ENCODE measurements around the gene ABCG1. TPM values are rescaled to one million over a fixed set of nuclear protein-coding genes. Genes with fewer than 3 reads are reported as not detected.

Gene ABCG1
- total and polyA plus RNA-seq, 2 of the 4 experiments (the other 2 are of a cell fraction), result 0.19 to 0.36 TPM

GRCh38 chr21:42302794-42303193 lies 83.9 kb downstream of the ABCG1 start:
- POLR2A ChIA-PET (ENCODE audit: unreplicated experiment), result no interaction called here
- H4K91ac ChIP-seq (ENCODE audit: insufficient read depth, low read depth, low read length), result no peak overlapping the region
- H2BK20ac ChIP-seq (ENCODE audit: low read depth, low read length), result no peak overlapping the region
- dilution Hi-C loops (cut with HindIII; ENCODE audit: low sequenced_read_pairs, unreplicated experiment) (no loop called here), intact Hi-C loops (cut with micrococcal nuclease) (no loop called here), in situ Hi-C loops (cut with MboI; ENCODE audit: low sequenced_read_pairs) (no loop called here)
- no peaks in the 10 kb centered on the region for H3K4me1 ChIP-seq (ENCODE audit: control insufficient read depth, insufficient read depth, low read length)
- TF ChIP-seq, protein P1, sequence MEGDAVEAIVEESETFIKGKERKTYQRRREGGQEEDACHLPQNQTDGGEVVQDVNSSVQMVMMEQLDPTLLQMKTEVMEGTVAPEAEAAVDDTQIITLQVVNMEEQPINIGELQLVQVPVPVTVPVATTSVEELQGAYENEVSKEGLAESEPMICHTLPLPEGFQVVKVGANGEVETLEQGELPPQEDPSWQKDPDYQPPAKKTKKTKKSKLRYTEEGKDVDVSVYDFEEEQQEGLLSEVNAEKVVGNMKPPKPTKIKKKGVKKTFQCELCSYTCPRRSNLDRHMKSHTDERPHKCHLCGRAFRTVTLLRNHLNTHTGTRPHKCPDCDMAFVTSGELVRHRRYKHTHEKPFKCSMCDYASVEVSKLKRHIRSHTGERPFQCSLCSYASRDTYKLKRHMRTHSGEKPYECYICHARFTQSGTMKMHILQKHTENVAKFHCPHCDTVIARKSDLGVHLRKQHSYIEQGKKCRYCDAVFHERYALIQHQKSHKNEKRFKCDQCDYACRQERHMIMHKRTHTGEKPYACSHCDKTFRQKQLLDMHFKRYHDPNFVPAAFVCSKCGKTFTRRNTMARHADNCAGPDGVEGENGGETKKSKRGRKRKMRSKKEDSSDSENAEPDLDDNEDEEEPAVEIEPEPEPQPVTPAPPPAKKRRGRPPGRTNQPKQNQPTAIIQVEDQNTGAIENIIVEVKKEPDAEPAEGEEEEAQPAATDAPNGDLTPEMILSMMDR (conservative IDR thresholded peaks at IDR 0.05; ENCODE audit: low read depth, low read length), result no peak
- TF ChIP-seq FOS (IDR thresholded peaks at IDR 0.05; ENCODE audit: low read depth, low read length) (no peak), NFE2L2 (IDR thresholded peaks at IDR 0.05; ENCODE audit: low read depth, low read length) (no peak), ELK1 (IDR thresholded peaks at IDR 0.05; ENCODE audit: borderline replicate concordance, low read depth, low read length) (no peak), MAFK (IDR thresholded peaks at IDR 0.05; ENCODE audit: low read depth, low read length) (no peak), MXI1 (IDR thresholded peaks at IDR 0.05; ENCODE audit: borderline replicate concordance, low read depth, low read length) (no peak), POLR2A (IDR thresholded peaks at IDR 0.05; ENCODE audit: low read depth, low read length) (no peak), RCOR1 (IDR thresholded peaks at IDR 0.05; ENCODE audit: insufficient replicate concordance, low read length) (no peak), USF2 (IDR thresholded peaks at IDR 0.05; ENCODE audit: low read depth, low read length) (no peak), BHLHE40 (IDR thresholded peaks at IDR 0.05; ENCODE audit: low read depth, low read length) (no peak), RAD21 (IDR thresholded peaks at IDR 0.05; ENCODE audit: low read length) (no peak), MAZ (IDR thresholded peaks at IDR 0.05; ENCODE audit: borderline replicate concordance, low read depth, low read length) (no peak), SMC3 (IDR thresholded peaks at IDR 0.05; ENCODE audit: low read depth, low read length) (no peak), RFX5 (IDR thresholded peaks at IDR 0.05; ENCODE audit: low read depth, low read length) (no peak), CEBPB (IDR thresholded peaks at IDR 0.05; ENCODE audit: low read depth, low read length) (no peak), CHD1 (IDR thresholded peaks at IDR 0.05; ENCODE audit: low read depth, low read length) (no peak)
- no peak overlapping the region for H3K18ac ChIP-seq (ENCODE audit: low read depth, low read length)
- H2BK15ac ChIP-seq (ENCODE audit: low read depth, low read length), result no peak overlapping the region
- CTCF ChIA-PET, result no interaction called here
- H2BK120ac ChIP-seq (ENCODE audit: low read depth, low read length), result no peak overlapping the region
- H2AFZ ChIP-seq (replicated peaks; ENCODE audit: low read length, poor library complexity), result no peak overlapping the region
- H3K36me3 ChIP-seq (ENCODE audit: control insufficient read depth, insufficient read depth, low read length), result no peaks in the 10 kb centered on the region
- peaks cover 29% of the 10 kb centered on the region for H3K27me3 ChIP-seq (ENCODE audit: control insufficient read depth, insufficient read depth, low read length)
- no TSS peak for BruUV-seq (replicated peaks)
- no peaks in the 10 kb centered on the region for H3K79me1 ChIP-seq (ENCODE audit: low read depth in 1 of 2, low read length in 2 of 2)
- H4K20me1 ChIP-seq (ENCODE audit: insufficient read depth, low read length), result no peaks in the 10 kb centered on the region
- no peak overlapping the region for H2AK5ac ChIP-seq (ENCODE audit: low read depth, low read length)
- no peak overlapping the region for H3K4me2 ChIP-seq (ENCODE audit: low read depth, low read length)
- H3K9me3 ChIP-seq (ENCODE audit: control insufficient read depth, insufficient read depth, low read length), result no peaks in the 10 kb centered on the region
- H3K23ac ChIP-seq (ENCODE audit: low read depth, low read length), result no peak overlapping the region
- no peak overlapping the region for H2BK5ac ChIP-seq (ENCODE audit: low read depth, low read length, poor library complexity, severe bottlenecking)
- ATAC-seq (ENCODE audit: low read depth), result no peak
- no peak overlapping the region for H2AK9ac ChIP-seq (replicated peaks; ENCODE audit: low read depth, low read length, poor library complexity)
- H3K9ac ChIP-seq (ENCODE audit: low read depth, low read length), result no peak overlapping the region
- no peaks in the 10 kb centered on the region; the same call in 1 of the 2 replicates for H3K9me1 ChIP-seq (ENCODE audit: insufficient read depth, low read length)
- H3K56ac ChIP-seq (ENCODE audit: extremely low read depth, insufficient read depth, low read length), result no peak overlapping the region
- H3K14ac ChIP-seq (replicated peaks; ENCODE audit: low read depth, low read length), result no peak overlapping the region
- H4K5ac ChIP-seq (ENCODE audit: low read depth, low read length), result no peak overlapping the region
- no peak overlapping the region for H4K8ac ChIP-seq (ENCODE audit: low read depth in 2 of 2, low read length in 2 of 2)
- no peak overlapping the region for H3K4me3 ChIP-seq (ENCODE audit: insufficient read depth, low read depth, low read length)
- no peak for DNase-seq
- H3K27ac ChIP-seq (ENCODE audit: insufficient read depth, low read length), result no peak overlapping the region
- no CpG with 5 or more reads among the region's 7 CpGs for WGBS, 2 experiments (ENCODE audit: extremely low coverage in 2 of 2, insufficient read length in 1 of 2)
- no peak overlapping the region for H3K4ac ChIP-seq (ENCODE audit: low read depth, low read length)
